HCT116 (cell line): Measurements from ENCODE around the gene RAB36. TPM values are rescaled to one million over a fixed set of nuclear protein-coding genes. Genes with fewer than 3 reads are reported as not detected.

Experiments used
- ATAC-seq: fragments of 200-7000 bp; cut with Tn5 transposase; 2 replicates; pipeline ENCODE4 v1.9.1; 2020; ENCODE audit warnings: mild to moderate bottlenecking, moderate library complexity
- BruUV-seq: library from RNA; stranded (reverse); fragments of 400-500 nt; replicated peaks from 2 replicates; lab custom pipeline; 2021; lab: Mats Ljungman, UMichigan
- CTCF ChIA-PET: fragments of 300-600 bp; sonication (Branson Sonifier 250); formaldehyde crosslinking; loops from one replicate; lab custom pipeline; 2021; ENCODE audit warnings: antibody characterized with exemption; lab: Charles Lee
- POLR2A ChIA-PET: fragments of 300-600, 350-600 bp; sonication (Branson Sonifier 250); formaldehyde crosslinking; loops from one replicate; lab custom pipeline; 2021; ENCODE audit warnings: antibody characterized with exemption; lab: Charles Lee
- RAD21 ChIA-PET, 2 experiments: fragments of 300-600 bp; sonication (Branson Sonifier 250); formaldehyde crosslinking; loops; one replicate each; lab custom pipeline; 2023; ENCODE audit warnings: low total read pairs in 2 of 2; ENCODE audit not compliant: uncharacterized antibody in 2 of 2, unreplicated experiment in 2 of 2, low non-redundant PET in 1 of 2; lab: Charles Lee
- DNase-seq: peaks from one replicate; pipeline ENCODE4 v3.0.0-alpha.2; 2010; ENCODE audit warnings: low read depth, low spot score
- H2AFZ ChIP-seq: fragments of 200-600 bp; shearing (Covaris generic), sonication (generic); 2 replicates; pipeline ENCODE4 v1.6.1; 2017; ENCODE audit warnings: low read depth, mixed run types, mixed read lengths, antibody characterized with exemption, low read length; ENCODE audit not compliant: poor library complexity, severe bottlenecking
- H3K27ac ChIP-seq: 2 replicates; pipeline ENCODE4 v1.5.1; 2012; ENCODE audit warnings: low read depth, low read length
- H3K27me3 ChIP-seq: fragments of 200-600 bp; sonication (generic); 2 replicates; pipeline ENCODE4 v1.6.1; 2016; ENCODE audit warnings: mixed run types, low read length, mixed read lengths; ENCODE audit not compliant: insufficient read depth
- H3K36me3 ChIP-seq, 2 experiments: fragments of 200-500 bp in 1 of 2; fragments of 200-600 bp in 1 of 2; sonication (Bioruptor generic) in 1 of 2; sonication (generic) in 1 of 2; 2 replicates each; pipeline versions ENCODE4 v1.5.1 to v1.6.1; 2014 to 2016; ENCODE audit warnings: low read length in 2 of 2, inconsistent platforms in 1 of 2, mixed read lengths in 1 of 2, mixed run types in 1 of 2; ENCODE audit not compliant: insufficient read depth in 2 of 2, control insufficient read depth in 1 of 2
- H3K4me1 ChIP-seq, 2 experiments: fragments of 200-600 bp in 1 of 2; sonication (generic) in 1 of 2; 2 replicates each; pipeline versions ENCODE4 v1.5.1 to v1.6.1; 2012 to 2017; ENCODE audit warnings: low read length in 2 of 2, inconsistent platforms in 1 of 2, mild to moderate bottlenecking in 1 of 2, mixed read lengths in 1 of 2, mixed run types in 1 of 2, moderate library complexity in 1 of 2; ENCODE audit not compliant: insufficient read depth in 2 of 2, control insufficient read depth in 1 of 2
- H3K4me2 ChIP-seq: fragments of 200-600 bp; sonication (generic); 2 replicates; pipeline ENCODE4 v1.6.1; 2017; ENCODE audit warnings: mixed run types, low read length, mixed read lengths
- H3K4me3 ChIP-seq, 2 experiments: fragments of 200-600 bp in 1 of 2; sonication (generic) in 1 of 2; replicated peaks in 1 of 2; 2 replicates each; pipeline ENCODE4 v1.5.1; 2011 to 2016; ENCODE audit warnings: low read length in 2 of 2, control low read depth in 1 of 2, low read depth in 1 of 2, mild to moderate bottlenecking in 1 of 2, mixed read lengths in 1 of 2, mixed run types in 1 of 2
- H3K79me2 ChIP-seq: fragments of 200-600 bp; sonication (generic); 2 replicates; pipeline ENCODE4 v1.6.1; 2017; ENCODE audit warnings: mild to moderate bottlenecking, mixed run types, low read length, moderate library complexity, mixed read lengths; ENCODE audit not compliant: insufficient read depth
- H3K9ac ChIP-seq: fragments of 200-600 bp; sonication (generic); 2 replicates; pipeline ENCODE4 v1.6.1; 2016; ENCODE audit warnings: low read length, mixed read lengths
- H3K9me2 ChIP-seq: fragments of 200-600 bp; sonication (generic), shearing (Covaris generic); 2 replicates; pipeline ENCODE4 v1.6.1; 2017; ENCODE audit warnings: mixed run types, mild to moderate bottlenecking, moderate library complexity; ENCODE audit not compliant: insufficient read depth
- H3K9me3 ChIP-seq, 2 experiments: fragments of 200-500 bp in 1 of 2; fragments of 200-600 bp in 1 of 2; sonication (Bioruptor generic) in 1 of 2; sonication (generic) in 1 of 2; 2 replicates each; pipeline ENCODE4 v1.6.1; 2014 to 2017; ENCODE audit warnings: low read length in 2 of 2, mixed read lengths in 2 of 2, inconsistent platforms in 1 of 2, low read depth in 1 of 2, mild to moderate bottlenecking in 1 of 2, mixed run types in 1 of 2, moderate library complexity in 1 of 2; ENCODE audit not compliant: control insufficient read depth in 1 of 2, insufficient read depth in 1 of 2
- H4K20me1 ChIP-seq: fragments of 200-600 bp; sonication (generic), shearing (Covaris generic); 2 replicates; pipeline ENCODE4 v1.6.1; 2017; ENCODE audit warnings: mixed run types, mild to moderate bottlenecking, moderate library complexity; ENCODE audit not compliant: insufficient read depth
- CBX3 ChIP-seq: IDR thresholded peaks from 2 replicates; pipeline ENCODE4 v1.6.1; 2012; ENCODE audit warnings: low read depth
- CEBPB ChIP-seq: IDR thresholded peaks from 2 replicates; pipeline ENCODE4 v1.6.1; 2012; ENCODE audit warnings: low read depth
- EGR1 ChIP-seq: IDR thresholded peaks from 2 replicates; pipeline ENCODE4 v1.6.1; 2012; ENCODE audit warnings: low read depth
- EZH2 ChIP-seq: fragments of 200-600 bp; sonication (generic); IDR thresholded peaks from 2 replicates; pipeline ENCODE4 v1.6.1; 2017; ENCODE audit warnings: antibody characterized with exemption, mixed run types
- EZH2phosphoT487 ChIP-seq: fragments of 200-600 bp; IDR thresholded peaks from 2 replicates; pipeline ENCODE4 v1.6.1; 2018; ENCODE audit warnings: antibody characterized with exemption, borderline replicate concordance
- FOSL1 ChIP-seq: IDR thresholded peaks from 2 replicates; pipeline ENCODE4 v1.6.1; 2012; ENCODE audit warnings: low read depth
- JUND ChIP-seq: IDR thresholded peaks from 2 replicates; pipeline ENCODE4 v1.6.1; 2012
- POLR2AphosphoS5 ChIP-seq: IDR thresholded peaks from 2 replicates; pipeline ENCODE4 v1.6.1; 2011; ENCODE audit warnings: mild to moderate bottlenecking, low read depth, low read length, moderate library complexity
- RAD21 ChIP-seq: IDR thresholded peaks from 2 replicates; pipeline ENCODE4 v1.6.1; 2012; ENCODE audit warnings: low read depth, mild to moderate bottlenecking
- SRF ChIP-seq: IDR thresholded peaks from 2 replicates; pipeline ENCODE4 v1.6.1; 2012; ENCODE audit warnings: low read depth
- ZFX ChIP-seq: fragments of 450-650 bp; IDR thresholded peaks from 2 replicates; pipeline ENCODE4 v1.6.1; 2017
- ZNF274 ChIP-seq: fragments of 200-500 bp; sonication (Bioruptor generic); IDR thresholded peaks from 2 replicates; pipeline ENCODE4 v1.6.1; 2014; ENCODE audit warnings: mild to moderate bottlenecking, low read depth, low read length, inconsistent platforms
- intact Hi-C: fragments of 100-400 bp; cut with micrococcal nuclease; formaldehyde crosslinking; loops from 2 replicates; pipeline ENCODE4 v1.10.0; 2022
- total RNA-seq: library from RNA; stranded (reverse); gene quantifications from one replicate; pipeline ENCODE4 v1.2.1, GENCODE V29; 2021; ENCODE audit not compliant: unreplicated experiment
- TF ChIP-seq, protein P1 (sequence below): IDR thresholded peaks from 2 replicates; pipeline ENCODE4 v1.6.1; 2011; ENCODE audit warnings: mild to moderate bottlenecking, low read length, moderate library complexity; ENCODE audit not compliant: insufficient replicate concordance; ENCODE audit errors: extremely low read depth
- TF ChIP-seq, protein P2 (sequence below): IDR thresholded peaks from 2 replicates; pipeline ENCODE4 v1.6.1; 2012

The RAB36 gene
- total RNA-seq, 1 experiment from 2014 or later: 6.1 TPM

DNA sequence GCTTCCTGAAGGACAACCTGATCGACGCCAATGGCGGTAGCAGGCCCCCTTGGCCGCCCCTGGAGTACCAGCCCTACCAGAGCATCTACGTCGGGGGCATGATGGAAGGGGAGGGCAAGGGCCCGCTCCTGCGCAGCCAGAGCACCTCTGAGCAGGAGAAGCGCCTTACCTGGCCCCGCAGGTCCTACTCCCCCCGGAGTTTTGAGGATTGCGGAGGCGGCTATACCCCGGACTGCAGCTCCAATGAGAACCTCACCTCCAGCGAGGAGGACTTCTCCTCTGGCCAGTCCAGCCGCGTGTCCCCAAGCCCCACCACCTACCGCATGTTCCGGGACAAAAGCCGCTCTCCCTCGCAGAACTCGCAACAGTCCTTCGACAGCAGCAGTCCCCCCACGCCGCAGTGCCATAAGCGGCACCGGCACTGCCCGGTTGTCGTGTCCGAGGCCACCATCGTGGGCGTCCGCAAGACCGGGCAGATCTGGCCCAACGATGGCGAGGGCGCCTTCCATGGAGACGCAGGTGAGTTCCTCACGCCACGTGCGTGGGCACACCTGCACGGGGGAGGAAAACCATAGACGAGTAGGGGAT, 36.5 kb downstream of the RAB36 start (continued):
- TF ChIP-seq SRF (no peak), EZH2 (no peak)
- TF ChIP-seq, protein P1, sequence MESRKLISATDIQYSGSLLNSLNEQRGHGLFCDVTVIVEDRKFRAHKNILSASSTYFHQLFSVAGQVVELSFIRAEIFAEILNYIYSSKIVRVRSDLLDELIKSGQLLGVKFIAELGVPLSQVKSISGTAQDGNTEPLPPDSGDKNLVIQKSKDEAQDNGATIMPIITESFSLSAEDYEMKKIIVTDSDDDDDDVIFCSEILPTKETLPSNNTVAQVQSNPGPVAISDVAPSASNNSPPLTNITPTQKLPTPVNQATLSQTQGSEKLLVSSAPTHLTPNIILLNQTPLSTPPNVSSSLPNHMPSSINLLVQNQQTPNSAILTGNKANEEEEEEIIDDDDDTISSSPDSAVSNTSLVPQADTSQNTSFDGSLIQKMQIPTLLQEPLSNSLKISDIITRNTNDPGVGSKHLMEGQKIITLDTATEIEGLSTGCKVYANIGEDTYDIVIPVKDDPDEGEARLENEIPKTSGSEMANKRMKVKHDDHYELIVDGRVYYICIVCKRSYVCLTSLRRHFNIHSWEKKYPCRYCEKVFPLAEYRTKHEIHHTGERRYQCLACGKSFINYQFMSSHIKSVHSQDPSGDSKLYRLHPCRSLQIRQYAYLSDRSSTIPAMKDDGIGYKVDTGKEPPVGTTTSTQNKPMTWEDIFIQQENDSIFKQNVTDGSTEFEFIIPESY: no peak

DNA sequence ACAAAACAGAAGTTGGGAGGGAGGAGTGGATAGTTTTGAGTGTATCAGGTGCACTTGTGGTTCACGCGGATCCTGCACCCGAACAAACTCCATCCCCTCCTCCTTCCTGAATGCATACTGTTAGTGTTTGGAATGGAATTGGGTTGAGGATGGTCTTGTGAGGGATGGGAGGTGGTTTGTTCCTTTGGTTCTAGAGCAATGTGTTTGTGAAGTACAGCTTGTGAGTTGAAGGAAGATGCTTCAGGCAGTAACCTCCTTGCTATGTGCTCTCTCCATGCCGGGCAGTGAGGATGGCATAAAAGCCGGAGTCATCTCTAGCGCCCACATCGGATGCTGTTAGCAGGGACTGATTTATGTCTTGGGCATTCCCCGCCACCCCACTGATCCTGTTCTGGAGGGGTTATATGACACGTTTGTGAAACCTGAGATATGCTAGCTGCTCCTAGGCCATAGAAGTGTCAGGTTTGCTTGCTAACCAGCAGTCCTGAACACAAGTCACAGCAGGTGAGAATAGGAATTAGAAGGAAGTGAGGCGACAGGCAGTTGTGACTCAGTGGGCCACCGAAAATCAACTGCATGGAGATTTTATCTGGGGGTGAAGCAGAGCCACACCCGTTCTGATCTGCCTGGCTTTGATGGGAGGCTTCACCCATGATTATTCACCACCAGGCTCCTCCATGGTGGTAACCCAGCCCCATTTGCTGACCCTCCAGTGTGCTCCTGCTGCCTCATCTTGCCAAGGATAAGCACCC, 37.2 kb downstream of the RAB36 start:
- Histone ChIP-seq H4K20me1 (peaks cover 10% of the 10 kb centered on the region; the same call in 1 of the 2 replicates), H3K4me2 (peak overlapping the region; percentile 83), H3K79me2 (peaks cover 63% of the 10 kb centered on the region), H3K27me3 (no peaks in the 10 kb centered on the region), H3K36me3 (peaks cover 0 to 16% of the 10 kb centered on the region in 2 experiments; a peak in 1 of 4 replicates), H3K4me3 (peak overlapping the region; percentile 69 to 81), H2AFZ (no peak overlapping the region), H3K9ac (peak overlapping the region; percentile 19), H3K9me2 (no peaks in the 10 kb centered on the region), H3K27ac (no peak overlapping the region), H3K4me1 (peaks cover 34 to 44% of the 10 kb centered on the region in 2 experiments), H3K9me3 (no peaks in the 10 kb centered on the region)
- ATAC-seq: no peak
- DNase-seq: no peak
- RAD21 ChIA-PET: no interaction called here
- CTCF ChIA-PET: interaction anchor here (1.8 kb wide), 1 partner anchor 99 kb away, joined by 7 read pairs; no protein-coding TSS in a partner anchor
- BruUV-seq: TSS peak; percentile 57
- TF ChIP-seq ZFX (no peak), EGR1 (no peak), CBX3 (no peak), ZNF274 (no peak), JUND (no peak), RAD21 (no peak), CEBPB (no peak), EZH2phosphoT487 (no peak), FOSL1 (no peak), POLR2AphosphoS5 (no peak)
- TF ChIP-seq, protein P2, sequence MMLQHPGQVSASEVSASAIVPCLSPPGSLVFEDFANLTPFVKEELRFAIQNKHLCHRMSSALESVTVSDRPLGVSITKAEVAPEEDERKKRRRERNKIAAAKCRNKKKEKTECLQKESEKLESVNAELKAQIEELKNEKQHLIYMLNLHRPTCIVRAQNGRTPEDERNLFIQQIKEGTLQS: no peak
- TF ChIP-seq, protein P1: no peak
- intact Hi-C loops: no loop called here
- POLR2A ChIA-PET: no interaction called here
